Measurements from ENCODE around the gene PTPRJ.

Gene PTPRJ

DNA sequence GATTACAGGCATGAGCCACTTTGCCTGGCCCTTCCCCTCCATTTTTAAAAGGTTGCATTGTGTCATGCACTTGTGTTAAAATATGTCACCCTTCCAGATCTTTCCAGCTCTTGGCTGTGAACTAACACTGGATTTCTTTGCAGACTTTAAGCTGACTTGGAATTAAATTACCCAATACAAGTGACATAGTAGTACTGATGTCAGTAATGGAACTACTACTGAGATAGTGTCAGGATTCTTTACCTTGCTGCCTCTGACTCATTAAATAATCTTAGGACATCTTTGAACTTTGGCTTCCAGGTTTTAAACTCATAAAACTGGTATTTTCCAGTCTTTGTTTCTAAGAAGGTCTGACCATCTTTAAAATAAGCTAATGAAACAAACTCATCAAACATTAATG is 184.5 kb downstream of the PTPRJ start:
- no peak for DNase-seq (ENCODE audit: low read depth)
- TF ChIP-seq, protein P1, sequence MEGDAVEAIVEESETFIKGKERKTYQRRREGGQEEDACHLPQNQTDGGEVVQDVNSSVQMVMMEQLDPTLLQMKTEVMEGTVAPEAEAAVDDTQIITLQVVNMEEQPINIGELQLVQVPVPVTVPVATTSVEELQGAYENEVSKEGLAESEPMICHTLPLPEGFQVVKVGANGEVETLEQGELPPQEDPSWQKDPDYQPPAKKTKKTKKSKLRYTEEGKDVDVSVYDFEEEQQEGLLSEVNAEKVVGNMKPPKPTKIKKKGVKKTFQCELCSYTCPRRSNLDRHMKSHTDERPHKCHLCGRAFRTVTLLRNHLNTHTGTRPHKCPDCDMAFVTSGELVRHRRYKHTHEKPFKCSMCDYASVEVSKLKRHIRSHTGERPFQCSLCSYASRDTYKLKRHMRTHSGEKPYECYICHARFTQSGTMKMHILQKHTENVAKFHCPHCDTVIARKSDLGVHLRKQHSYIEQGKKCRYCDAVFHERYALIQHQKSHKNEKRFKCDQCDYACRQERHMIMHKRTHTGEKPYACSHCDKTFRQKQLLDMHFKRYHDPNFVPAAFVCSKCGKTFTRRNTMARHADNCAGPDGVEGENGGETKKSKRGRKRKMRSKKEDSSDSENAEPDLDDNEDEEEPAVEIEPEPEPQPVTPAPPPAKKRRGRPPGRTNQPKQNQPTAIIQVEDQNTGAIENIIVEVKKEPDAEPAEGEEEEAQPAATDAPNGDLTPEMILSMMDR (conservative IDR thresholded peaks at IDR 0.05; ENCODE audit: low read length), result no peak
- no peak overlapping the region for H3K4me3 ChIP-seq (ENCODE audit: low read length)

- DNase-seq (ENCODE audit: low read depth), result no peak
Observed at GRCh38 chr11:48165426-48165825, 185.1 kb downstream of the PTPRJ start.

GRCh38 chr11:48167380-48167779 is 187.0 kb downstream of the PTPRJ start:
- TF ChIP-seq, protein P1 (conservative IDR thresholded peaks at IDR 0.05; ENCODE audit: low read length), result no peak
- no peak overlapping the region for H3K4me3 ChIP-seq (ENCODE audit: low read length)
- no peak for DNase-seq (ENCODE audit: low read depth)

More at GRCh38 chr11:48165426-48165825, 185.1 kb downstream of the PTPRJ start:
- TF ChIP-seq, protein P1 (conservative IDR thresholded peaks at IDR 0.05; ENCODE audit: low read length), result no peak
- H3K4me3 ChIP-seq (ENCODE audit: low read length), result no peak overlapping the region

- no peak for DNase-seq (ENCODE audit: low read depth)
- H3K4me3 ChIP-seq (ENCODE audit: low read length), result no peak overlapping the region
- TF ChIP-seq, protein P1 (conservative IDR thresholded peaks at IDR 0.05; ENCODE audit: low read length), result no peak
Observed at GRCh38 chr11:48168815-48169214, 188.5 kb downstream of the PTPRJ start.

- TF ChIP-seq, protein P1 (conservative IDR thresholded peaks at IDR 0.05; ENCODE audit: low read length), result no peak
- no peak overlapping the region for H3K4me3 ChIP-seq (ENCODE audit: low read length)
- no peak for DNase-seq (ENCODE audit: low read depth)
Observed at GRCh38 chr11:48169259-48169658, 188.9 kb downstream of the PTPRJ start.

GRCh38 chr11:48169717-48170116 is 189.4 kb downstream of the PTPRJ start:
- TF ChIP-seq, protein P1 (conservative IDR thresholded peaks at IDR 0.05; ENCODE audit: low read length), result no peak
- H3K4me3 ChIP-seq (ENCODE audit: low read length), result no peak overlapping the region
- no peak for DNase-seq (ENCODE audit: low read depth)

DNA sequence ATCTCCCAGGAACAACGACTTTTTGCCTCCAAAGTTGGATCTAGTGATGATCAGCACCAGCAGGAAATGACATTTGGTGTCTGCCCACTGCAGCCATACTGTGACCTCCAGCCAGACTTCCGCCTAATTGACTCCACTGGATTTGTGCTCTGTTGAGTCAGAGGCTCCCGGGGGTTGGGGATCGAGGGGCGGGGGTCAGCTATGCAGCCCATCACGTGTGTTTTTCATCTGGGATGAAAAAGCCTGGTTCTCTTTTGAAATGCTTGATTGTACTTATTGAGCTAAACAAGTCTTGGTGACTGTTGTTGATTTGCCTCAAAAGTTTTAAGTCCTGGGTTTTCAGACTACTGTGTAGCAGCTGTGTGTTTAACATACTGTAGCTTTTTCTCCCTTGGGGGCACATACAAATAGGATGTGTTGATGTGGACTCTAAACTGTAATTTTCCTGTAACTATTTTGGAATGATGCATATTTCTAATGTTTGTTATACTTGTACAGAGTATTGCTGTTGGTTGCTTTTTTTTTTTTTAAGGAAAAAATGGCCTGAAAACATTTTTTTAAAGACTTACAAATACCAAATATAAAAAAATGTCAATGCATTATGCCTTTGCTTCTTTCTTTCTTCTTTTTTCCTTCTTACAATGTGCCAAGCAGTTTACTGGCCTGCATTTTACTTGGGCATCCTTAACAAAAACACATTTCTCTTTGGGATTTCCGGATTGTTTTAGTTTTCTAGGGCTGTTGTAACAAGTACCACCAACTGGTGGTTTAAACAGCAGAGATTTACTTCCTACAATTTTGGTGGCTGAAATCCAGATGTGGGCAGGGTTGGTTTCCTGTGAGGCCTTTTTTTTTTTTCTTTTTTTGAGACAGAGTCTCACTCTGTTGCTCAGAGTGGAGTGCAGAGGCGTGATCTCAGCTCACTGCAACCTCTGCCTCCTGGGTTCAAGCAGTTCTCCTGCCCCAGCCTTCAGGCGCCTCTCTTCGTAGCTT is 190.2 kb downstream of the PTPRJ start:
- no peak overlapping the region for H3K4me3 ChIP-seq (ENCODE audit: low read length)
- peak; percentile 86 for DNase-seq (ENCODE audit: low read depth)
- TF ChIP-seq, protein P1 (conservative IDR thresholded peaks at IDR 0.05; ENCODE audit: low read length), result no peak

All from AG10803 (cell line).